ENCODE data around the gene SEMA4C. TPM values are rescaled to one million over a fixed set of nuclear protein-coding genes. Genes with fewer than 3 reads are reported as not detected.
"Not testable (repeated sequence)": the region's sequence is repeated elsewhere in the genome, so short reads cannot be mapped to it uniquely, and the experiment has no call there.

SEMA4C gene
- polyA plus RNA-seq, 2 donors = 13.1 to 14.2 TPM

- Histone ChIP-seq H3K27ac (ENCODE audit: low read depth in 2 of 2, low read length in 1 of 2) (peak overlapping the region; percentile 98 to 99), H3K27me3 (ENCODE audit: control insufficient read depth in 1 of 2, insufficient read depth in 2 of 2, low read length in 2 of 2) (no peaks in the 10 kb centered on the region), H3K36me3 (ENCODE audit: control insufficient read depth in 2 of 2, insufficient read depth in 2 of 2, low read length in 1 of 2) (peaks cover 4 to 45% of the 10 kb centered on the region in 2 donors), H3K4me3 (ENCODE audit: low read depth in 1 of 2, low read length in 2 of 2) (peak overlapping the region; percentile 78 to 82), H3K9me3 (ENCODE audit: control insufficient read depth in 2 of 2, insufficient read depth in 1 of 2, low read depth in 1 of 2, low read length in 1 of 2) (no peaks in the 10 kb centered on the region), H3K4me1 (ENCODE audit: control insufficient read depth in 2 of 2, insufficient read depth in 2 of 2, low read length in 1 of 2) (peaks cover 15 to 22% of the 10 kb centered on the region in 2 donors)
- 36 to 44% methylated on average over 22 of the region's 22 CpGs for WGBS, 2 donors
Measured at GRCh38 chr2:96866986-96867755, 2.7 kb downstream of the SEMA4C start.

GRCh38 chr2:96866586-96866985 is 3.3 kb downstream of the SEMA4C start:
- no peak overlapping the region for H3K4me3 ChIP-seq (ENCODE audit: low read depth in 1 of 2, low read length in 2 of 2)
- no peaks in the 10 kb centered on the region for H3K27me3 ChIP-seq (ENCODE audit: control insufficient read depth in 1 of 2, insufficient read depth in 2 of 2, low read length in 2 of 2)
- WGBS, 2 donors = 60 to 69% methylated on average over 8 of the region's 8 CpGs

GRCh38 chr2:96866149-96866548 is 3.7 kb downstream of the SEMA4C start:
- H3K4me1 ChIP-seq (ENCODE audit: control insufficient read depth in 2 of 2, insufficient read depth in 2 of 2, low read length in 1 of 2) = peaks cover 15 to 22% of the 10 kb centered on the region in 2 donors
- no peaks in the 10 kb centered on the region for H3K27me3 ChIP-seq (ENCODE audit: control insufficient read depth in 1 of 2, insufficient read depth in 2 of 2, low read length in 2 of 2)
- H3K36me3 ChIP-seq (ENCODE audit: control insufficient read depth in 2 of 2, insufficient read depth in 2 of 2, low read length in 1 of 2) = peaks cover 7 to 54% of the 10 kb centered on the region in 2 donors
- WGBS, 2 donors = 74 to 81% methylated on average over 14 of the region's 14 CpGs
- peak overlapping the region in 1 of 2 donors; percentile 76 for H3K27ac ChIP-seq (ENCODE audit: low read depth in 2 of 2, low read length in 1 of 2)
- H3K9me3 ChIP-seq (ENCODE audit: control insufficient read depth in 2 of 2, insufficient read depth in 1 of 2, low read depth in 1 of 2, low read length in 1 of 2) = no peaks in the 10 kb centered on the region
- no peak overlapping the region for H3K4me3 ChIP-seq (ENCODE audit: low read depth in 1 of 2, low read length in 2 of 2)

More at GRCh38 chr2:96866586-96866985, 3.3 kb downstream of the SEMA4C start:
- peaks cover 15 to 22% of the 10 kb centered on the region in 2 donors for H3K4me1 ChIP-seq (ENCODE audit: control insufficient read depth in 2 of 2, insufficient read depth in 2 of 2, low read length in 1 of 2)
- peak overlapping the region in 1 of 2 donors; percentile 76 for H3K27ac ChIP-seq (ENCODE audit: low read depth in 2 of 2, low read length in 1 of 2)
- no peaks in the 10 kb centered on the region for H3K9me3 ChIP-seq (ENCODE audit: control insufficient read depth in 2 of 2, insufficient read depth in 1 of 2, low read depth in 1 of 2, low read length in 1 of 2)
- peaks cover 4 to 50% of the 10 kb centered on the region in 2 donors for H3K36me3 ChIP-seq (ENCODE audit: control insufficient read depth in 2 of 2, insufficient read depth in 2 of 2, low read length in 1 of 2)

- Histone ChIP-seq H3K4me3 (ENCODE audit: low read depth in 1 of 2, low read length in 2 of 2) (no peak overlapping the region), H3K27ac (ENCODE audit: low read depth in 2 of 2, low read length in 1 of 2) (no peak overlapping the region), H3K4me1 (ENCODE audit: control insufficient read depth in 2 of 2, insufficient read depth in 2 of 2, low read length in 1 of 2) (peaks cover 15 to 21% of the 10 kb centered on the region in 2 donors), H3K27me3 (ENCODE audit: control insufficient read depth in 1 of 2, insufficient read depth in 2 of 2, low read length in 2 of 2) (no peaks in the 10 kb centered on the region), H3K36me3 (ENCODE audit: control insufficient read depth in 2 of 2, insufficient read depth in 2 of 2, low read length in 1 of 2) (peaks cover 11 to 58% of the 10 kb centered on the region in 2 donors), H3K9me3 (ENCODE audit: control insufficient read depth in 2 of 2, insufficient read depth in 1 of 2, low read depth in 1 of 2, low read length in 1 of 2) (no peaks in the 10 kb centered on the region)
- 75 to 89% methylated on average over 15 to 16 of the region's 16 CpGs for WGBS, 2 donors
Measured at GRCh38 chr2:96865654-96866053, 4.2 kb downstream of the SEMA4C start.

GRCh38 chr2:96864343-96865091 is 5.4 kb downstream of the SEMA4C start:
- H3K4me1 ChIP-seq (ENCODE audit: control insufficient read depth in 2 of 2, insufficient read depth in 2 of 2, low read length in 1 of 2) = peaks cover 15 to 16% of the 10 kb centered on the region in 2 donors
- peaks cover 11 to 65% of the 10 kb centered on the region in 2 donors for H3K36me3 ChIP-seq (ENCODE audit: control insufficient read depth in 2 of 2, insufficient read depth in 2 of 2, low read length in 1 of 2)
- no peaks in the 10 kb centered on the region for H3K9me3 ChIP-seq (ENCODE audit: control insufficient read depth in 2 of 2, insufficient read depth in 1 of 2, low read depth in 1 of 2, low read length in 1 of 2)
- no peak overlapping the region for H3K27ac ChIP-seq (ENCODE audit: low read depth in 2 of 2, low read length in 1 of 2)
- WGBS, 2 donors = 75 to 76% methylated on average over 23 to 25 of the region's 25 CpGs
- H3K27me3 ChIP-seq (ENCODE audit: control insufficient read depth in 1 of 2, insufficient read depth in 2 of 2, low read length in 2 of 2) = no peaks in the 10 kb centered on the region
- H3K4me3 ChIP-seq (ENCODE audit: low read depth in 1 of 2, low read length in 2 of 2) = no peak overlapping the region

- Histone ChIP-seq H3K27me3 (ENCODE audit: control insufficient read depth in 1 of 2, insufficient read depth in 2 of 2, low read length in 2 of 2) (no peaks in the 10 kb centered on the region), H3K9me3 (ENCODE audit: control insufficient read depth in 2 of 2, insufficient read depth in 1 of 2, low read depth in 1 of 2, low read length in 1 of 2) (no peaks in the 10 kb centered on the region), H3K4me3 (ENCODE audit: low read depth in 1 of 2, low read length in 2 of 2) (no peak overlapping the region), H3K4me1 (ENCODE audit: control insufficient read depth in 2 of 2, insufficient read depth in 2 of 2, low read length in 1 of 2) (peaks cover 15 to 16% of the 10 kb centered on the region in 2 donors), H3K27ac (ENCODE audit: low read depth in 2 of 2, low read length in 1 of 2) (no peak overlapping the region), H3K36me3 (ENCODE audit: control insufficient read depth in 2 of 2, insufficient read depth in 2 of 2, low read length in 1 of 2) (peaks cover 11 to 65% of the 10 kb centered on the region in 2 donors)
- WGBS, 2 donors = 81% methylated on average over 19 of the region's 19 CpGs
Measured at GRCh38 chr2:96863575-96864342, 6.1 kb downstream of the SEMA4C start.

GRCh38 chr2:96863056-96863455 is 6.8 kb downstream of the SEMA4C start:
- peaks cover 11 to 65% of the 10 kb centered on the region in 2 donors for H3K36me3 ChIP-seq (ENCODE audit: control insufficient read depth in 2 of 2, insufficient read depth in 2 of 2, low read length in 1 of 2)
- not testable (repeated sequence) for H3K9me3 ChIP-seq (ENCODE audit: control insufficient read depth in 2 of 2, insufficient read depth in 1 of 2, low read depth in 1 of 2, low read length in 1 of 2); H3K4me3 ChIP-seq (ENCODE audit: low read depth in 1 of 2, low read length in 2 of 2); H3K27me3 ChIP-seq (ENCODE audit: control insufficient read depth in 1 of 2, insufficient read depth in 2 of 2, low read length in 2 of 2); H3K27ac ChIP-seq (ENCODE audit: low read depth in 2 of 2, low read length in 1 of 2)
- peaks cover 15 to 16% of the 10 kb centered on the region in 2 donors for H3K4me1 ChIP-seq (ENCODE audit: control insufficient read depth in 2 of 2, insufficient read depth in 2 of 2, low read length in 1 of 2)
- WGBS, 2 donors = 86 to 92% methylated on average over 4 of the region's 4 CpGs

- Histone ChIP-seq H3K4me1 (ENCODE audit: control insufficient read depth in 2 of 2, insufficient read depth in 2 of 2, low read length in 1 of 2) (peaks cover under 1 to 8% of the 10 kb centered on the region in 2 donors), H3K4me3 (ENCODE audit: low read depth in 1 of 2, low read length in 2 of 2) (no peak overlapping the region), H3K36me3 (ENCODE audit: control insufficient read depth in 2 of 2, insufficient read depth in 2 of 2, low read length in 1 of 2) (peaks cover 11 to 51% of the 10 kb centered on the region in 2 donors), H3K9me3 (ENCODE audit: control insufficient read depth in 2 of 2, insufficient read depth in 1 of 2, low read depth in 1 of 2, low read length in 1 of 2) (no peaks in the 10 kb centered on the region), H3K27ac (ENCODE audit: low read depth in 2 of 2, low read length in 1 of 2) (no peak overlapping the region), H3K27me3 (ENCODE audit: control insufficient read depth in 1 of 2, insufficient read depth in 2 of 2, low read length in 2 of 2) (no peaks in the 10 kb centered on the region)
- WGBS, 2 donors = 82 to 84% methylated on average over 17 of the region's 17 CpGs
Measured at GRCh38 chr2:96861074-96861473, 8.8 kb downstream of the SEMA4C start.

Data from esophagus (tissue), 2 donors.